Esophagus muscularis mucosa (tissue), 3 donors: ENCODE measurements around the gene PRKCH.

ENCODE experiments used
- POLR2A ChIP-seq: fragments of 450-650 bp; IDR thresholded peaks from one replicate; pipeline ENCODE4 v1.6.1; 2017; ENCODE audit warnings: antibody characterized with exemption, moderate library complexity, mild to moderate bottlenecking, low read depth
- TF ChIP-seq, protein P1 (sequence below), 3 experiments: fragments of 200-600 bp in 2 of 3; fragments of 450-650 bp in 1 of 3; sonication (generic) in 2 of 3; IDR thresholded peaks; one replicate each; pipeline ENCODE4 v1.5.1; 2017 to 2019; ENCODE audit warnings: antibody characterized with exemption in 3 of 3, mild to moderate bottlenecking in 2 of 3, moderate library complexity in 1 of 3

DNA sequence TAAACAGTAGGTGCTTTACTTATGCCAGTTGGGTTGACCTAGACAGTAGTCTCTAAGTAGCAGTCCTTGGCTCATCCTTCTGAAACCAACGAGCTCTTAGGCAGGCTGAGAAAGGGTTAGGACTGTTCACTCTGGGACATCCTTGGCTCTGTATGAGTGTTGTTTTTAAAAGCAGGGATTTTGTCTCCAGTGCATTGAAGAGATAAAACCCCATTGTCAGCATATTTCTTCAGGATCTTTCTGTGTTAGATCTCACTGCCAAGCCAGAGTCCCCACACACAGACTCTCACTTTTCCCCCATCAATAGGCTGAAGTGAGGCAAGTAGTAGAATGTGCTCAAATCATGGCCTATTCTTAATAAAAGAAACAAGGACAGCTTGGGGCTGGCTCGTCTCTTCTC, 250.5 kb downstream of the PRKCH start:
- TF ChIP-seq, protein P1, sequence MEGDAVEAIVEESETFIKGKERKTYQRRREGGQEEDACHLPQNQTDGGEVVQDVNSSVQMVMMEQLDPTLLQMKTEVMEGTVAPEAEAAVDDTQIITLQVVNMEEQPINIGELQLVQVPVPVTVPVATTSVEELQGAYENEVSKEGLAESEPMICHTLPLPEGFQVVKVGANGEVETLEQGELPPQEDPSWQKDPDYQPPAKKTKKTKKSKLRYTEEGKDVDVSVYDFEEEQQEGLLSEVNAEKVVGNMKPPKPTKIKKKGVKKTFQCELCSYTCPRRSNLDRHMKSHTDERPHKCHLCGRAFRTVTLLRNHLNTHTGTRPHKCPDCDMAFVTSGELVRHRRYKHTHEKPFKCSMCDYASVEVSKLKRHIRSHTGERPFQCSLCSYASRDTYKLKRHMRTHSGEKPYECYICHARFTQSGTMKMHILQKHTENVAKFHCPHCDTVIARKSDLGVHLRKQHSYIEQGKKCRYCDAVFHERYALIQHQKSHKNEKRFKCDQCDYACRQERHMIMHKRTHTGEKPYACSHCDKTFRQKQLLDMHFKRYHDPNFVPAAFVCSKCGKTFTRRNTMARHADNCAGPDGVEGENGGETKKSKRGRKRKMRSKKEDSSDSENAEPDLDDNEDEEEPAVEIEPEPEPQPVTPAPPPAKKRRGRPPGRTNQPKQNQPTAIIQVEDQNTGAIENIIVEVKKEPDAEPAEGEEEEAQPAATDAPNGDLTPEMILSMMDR (IDR thresholded peaks at IDR 0.05): no peak
- no peak for TF ChIP-seq POLR2A
